GM23338 (cell line): ENCODE data around the gene RNF8. TPM values are rescaled to one million over a fixed set of nuclear protein-coding genes. Genes with fewer than 3 reads are reported as not detected.

Source experiments
- ATAC-seq: fragments of 200-7000 bp; cut with Tn5 transposase; 3 replicates; pipeline ENCODE4 v1.9.1; 2020
- DNase-seq: peaks from one replicate; pipeline ENCODE4 v3.0.0-alpha.2; 2015; ENCODE audit warnings: low spot score
- H2AFZ ChIP-seq: fragments of 200-600 bp; sonication (generic); 2 replicates; pipeline ENCODE4 v1.8.0; 2016; ENCODE audit warnings: antibody characterized with exemption, mild to moderate bottlenecking, moderate library complexity
- H3F3A ChIP-seq: fragments of 200-600 bp; sonication (generic); replicated peaks from 2 replicates; pipeline ENCODE4 v1.8.0; 2017; ENCODE audit warnings: antibody characterized with exemption, mixed run types, low read depth
- H3K27ac ChIP-seq: fragments of 200-600 bp; sonication (generic); 2 replicates; pipeline ENCODE4 v1.6.1; 2016; ENCODE audit warnings: low read depth
- H3K27me3 ChIP-seq: fragments of 200-600 bp; sonication (generic); 2 replicates; pipeline ENCODE4 v1.8.0; 2016; ENCODE audit warnings: mild to moderate bottlenecking, mixed run types, moderate library complexity; ENCODE audit not compliant: insufficient read depth
- H3K36me3 ChIP-seq: fragments of 200-600 bp; sonication (generic); 2 replicates; pipeline ENCODE4 v1.8.0; 2016; ENCODE audit warnings: mild to moderate bottlenecking; ENCODE audit not compliant: insufficient read depth
- H3K4me1 ChIP-seq: fragments of 200-600 bp; sonication (generic); 2 replicates; pipeline ENCODE4 v1.8.0; 2016; ENCODE audit warnings: mild to moderate bottlenecking, moderate library complexity; ENCODE audit not compliant: insufficient read depth
- H3K4me2 ChIP-seq: fragments of 200-600 bp; sonication (generic); 2 replicates; pipeline ENCODE4 v1.7.1; 2017; ENCODE audit warnings: mixed run types
- H3K4me3 ChIP-seq: fragments of 200-600 bp; sonication (generic); 2 replicates; pipeline ENCODE4 v1.6.1; 2016; ENCODE audit warnings: mixed run types
- H3K79me2 ChIP-seq: fragments of 200-600 bp; sonication (generic); replicated peaks from 2 replicates; pipeline ENCODE4 v1.8.0; 2017; ENCODE audit warnings: mild to moderate bottlenecking; ENCODE audit not compliant: insufficient read depth
- H3K9me2 ChIP-seq: fragments of 200-600 bp; sonication (generic); 2 replicates; pipeline ENCODE4 v1.8.0; 2017; ENCODE audit not compliant: insufficient read depth
- H4K20me1 ChIP-seq: fragments of 200-600 bp; sonication (generic); replicated peaks from 2 replicates; pipeline ENCODE4 v1.8.0; 2017; ENCODE audit warnings: mild to moderate bottlenecking; ENCODE audit not compliant: insufficient read depth
- H3K27ac Mint-ChIP-seq: 2 replicates; pipeline ENCODE4 v1.8.0; 2020; ENCODE audit warnings: inconsistent platforms, mild to moderate bottlenecking, moderate library complexity, mixed read lengths
- H3K27me3 Mint-ChIP-seq: 3 replicates; pipeline ENCODE4 v1.8.0; 2022; ENCODE audit warnings: low read depth, mild to moderate bottlenecking, moderate library complexity, mixed read lengths, inconsistent platforms; ENCODE audit not compliant: insufficient read depth, poor library complexity
- H3K36me3 Mint-ChIP-seq: 3 replicates; pipeline ENCODE4 v1.8.0; 2021; ENCODE audit warnings: low read depth, mild to moderate bottlenecking, inconsistent platforms, moderate library complexity, mixed read lengths
- H3K4me1 Mint-ChIP-seq: 3 replicates; pipeline ENCODE4 v1.8.0; 2020; ENCODE audit warnings: mild to moderate bottlenecking, inconsistent platforms, mixed read lengths
- H3K4me3 Mint-ChIP-seq: 3 replicates; pipeline ENCODE4 v1.8.0; 2021; ENCODE audit warnings: moderate library complexity, mild to moderate bottlenecking, inconsistent platforms, mixed read lengths
- H3K9me3 Mint-ChIP-seq: 3 replicates; pipeline ENCODE4 v1.8.0; 2020; ENCODE audit warnings: moderate library complexity, mild to moderate bottlenecking, inconsistent platforms, mixed read lengths
- EZH2 ChIP-seq: fragments of 200-600 bp; sonication (generic); IDR thresholded peaks from one replicate; pipeline ENCODE4 v1.8.0; 2017; ENCODE audit warnings: antibody characterized with exemption, mild to moderate bottlenecking, low read depth; ENCODE audit not compliant: unreplicated experiment
- EZH2phosphoT487 ChIP-seq: fragments of 200-600 bp; sonication (generic); IDR thresholded peaks from one replicate; pipeline ENCODE4 v1.8.1; 2018; ENCODE audit warnings: antibody characterized with exemption; ENCODE audit not compliant: unreplicated experiment
- JUNB ChIP-seq: IDR thresholded peaks from one replicate; pipeline ENCODE4 v1.6.1; 2016; ENCODE audit warnings: antibody characterized with exemption; ENCODE audit not compliant: unreplicated experiment
- NANOG ChIP-seq: IDR thresholded peaks from 2 replicates; pipeline ENCODE4 v1.6.1; 2016; ENCODE audit warnings: antibody characterized with exemption, borderline replicate concordance
- POLR2AphosphoS5 ChIP-seq: IDR thresholded peaks from 2 replicates; pipeline ENCODE4 v1.6.1; 2016; ENCODE audit warnings: antibody characterized with exemption, low read depth
- STAT1 ChIP-seq: IDR thresholded peaks from one replicate; pipeline ENCODE4 v1.6.1; 2016; ENCODE audit warnings: antibody characterized with exemption; ENCODE audit not compliant: unreplicated experiment
- ZNF114 ChIP-seq: fragments of 250-450 bp; sonication (Bioruptor Pico); IDR thresholded peaks from 2 replicates; pipeline ENCODE4 v1.5.0; 2020; ENCODE audit warnings: mild to moderate bottlenecking, moderate library complexity
- polyA plus RNA-seq: library from polyadenylated mRNA; unstranded; fragments of >200 nt; fragmentation: Nextera tagmentation; extraction: Ambion mirVana; gene quantifications from 2 replicates; pipeline ENCODE4 v1.2.1, GENCODE V29; 2016
- total RNA-seq: library from RNA; depleted of rRNA; stranded (reverse); fragments of >200 nt; shearing (Covaris generic); gene quantifications from 2 replicates; pipeline ENCODE4 v1.2.3, GENCODE V29; 2014
- TF ChIP-seq, protein P1 (sequence below), 2 experiments: fragments of 200-600 bp in 1 of 2; sonication (generic) in 1 of 2; conservative IDR thresholded peaks; 2 replicates each; pipeline versions ENCODE4 v1.5.1 to v1.6.1; 2016 to 2017; ENCODE audit warnings: antibody characterized with exemption in 2 of 2, low read depth in 2 of 2, mild to moderate bottlenecking in 2 of 2, moderate library complexity in 1 of 2
- TF ChIP-seq, protein P2 (sequence below): IDR thresholded peaks from 2 replicates; pipeline ENCODE4 v1.6.1; 2016; ENCODE audit warnings: antibody characterized with exemption
- TF ChIP-seq, protein P3 (sequence below): IDR thresholded peaks from one replicate; pipeline ENCODE4 v1.6.1; 2018; ENCODE audit warnings: antibody characterized with exemption; ENCODE audit not compliant: unreplicated experiment

Gene RNF8
- total and polyA plus RNA-seq, 2 experiments from 2014 or later = 41.6 to 55.2 TPM

DNA sequence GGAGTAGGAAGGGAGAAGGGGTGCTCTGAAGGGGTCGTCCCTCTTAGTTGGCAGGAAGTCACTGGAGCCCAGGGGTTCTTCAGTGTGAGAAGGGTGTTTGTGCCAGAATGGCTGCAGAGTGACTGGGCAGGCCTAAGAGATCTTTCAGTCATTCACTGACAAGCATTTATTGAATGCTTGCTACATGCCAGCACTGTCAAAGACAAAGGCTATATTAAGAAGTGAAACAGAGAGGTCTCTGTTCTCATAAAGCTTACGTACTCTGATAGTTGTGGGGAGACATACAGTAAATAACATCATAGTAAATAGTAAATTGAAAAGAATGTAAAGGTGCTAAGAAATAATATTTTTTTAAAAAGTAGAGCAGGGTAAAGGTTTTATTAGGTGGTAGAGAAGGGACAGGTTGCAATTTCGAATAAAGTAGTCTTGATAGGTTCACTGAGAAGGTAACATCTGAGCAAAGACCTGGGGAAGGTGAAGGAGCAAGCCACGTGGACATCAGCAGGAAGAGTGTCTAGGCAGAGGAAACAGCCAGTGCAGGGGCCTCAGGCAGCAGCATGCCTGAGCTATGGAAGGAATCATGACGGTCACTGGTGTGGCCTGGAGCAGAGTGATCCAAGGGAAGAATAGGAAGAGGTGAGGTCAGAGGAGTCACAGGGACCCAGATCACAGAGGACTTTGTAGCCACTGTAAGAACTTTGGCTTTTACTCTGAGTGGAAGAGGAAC is 36.3 kb upstream of the RNF8 start (continued):
- TF ChIP-seq, protein P1, sequence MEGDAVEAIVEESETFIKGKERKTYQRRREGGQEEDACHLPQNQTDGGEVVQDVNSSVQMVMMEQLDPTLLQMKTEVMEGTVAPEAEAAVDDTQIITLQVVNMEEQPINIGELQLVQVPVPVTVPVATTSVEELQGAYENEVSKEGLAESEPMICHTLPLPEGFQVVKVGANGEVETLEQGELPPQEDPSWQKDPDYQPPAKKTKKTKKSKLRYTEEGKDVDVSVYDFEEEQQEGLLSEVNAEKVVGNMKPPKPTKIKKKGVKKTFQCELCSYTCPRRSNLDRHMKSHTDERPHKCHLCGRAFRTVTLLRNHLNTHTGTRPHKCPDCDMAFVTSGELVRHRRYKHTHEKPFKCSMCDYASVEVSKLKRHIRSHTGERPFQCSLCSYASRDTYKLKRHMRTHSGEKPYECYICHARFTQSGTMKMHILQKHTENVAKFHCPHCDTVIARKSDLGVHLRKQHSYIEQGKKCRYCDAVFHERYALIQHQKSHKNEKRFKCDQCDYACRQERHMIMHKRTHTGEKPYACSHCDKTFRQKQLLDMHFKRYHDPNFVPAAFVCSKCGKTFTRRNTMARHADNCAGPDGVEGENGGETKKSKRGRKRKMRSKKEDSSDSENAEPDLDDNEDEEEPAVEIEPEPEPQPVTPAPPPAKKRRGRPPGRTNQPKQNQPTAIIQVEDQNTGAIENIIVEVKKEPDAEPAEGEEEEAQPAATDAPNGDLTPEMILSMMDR (conservative IDR thresholded peaks at IDR 0.05; ENCODE audit: low read depth in 2 of 2) = no peak
- TF ChIP-seq, protein P2, sequence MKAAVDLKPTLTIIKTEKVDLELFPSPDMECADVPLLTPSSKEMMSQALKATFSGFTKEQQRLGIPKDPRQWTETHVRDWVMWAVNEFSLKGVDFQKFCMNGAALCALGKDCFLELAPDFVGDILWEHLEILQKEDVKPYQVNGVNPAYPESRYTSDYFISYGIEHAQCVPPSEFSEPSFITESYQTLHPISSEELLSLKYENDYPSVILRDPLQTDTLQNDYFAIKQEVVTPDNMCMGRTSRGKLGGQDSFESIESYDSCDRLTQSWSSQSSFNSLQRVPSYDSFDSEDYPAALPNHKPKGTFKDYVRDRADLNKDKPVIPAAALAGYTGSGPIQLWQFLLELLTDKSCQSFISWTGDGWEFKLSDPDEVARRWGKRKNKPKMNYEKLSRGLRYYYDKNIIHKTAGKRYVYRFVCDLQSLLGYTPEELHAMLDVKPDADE = no peak
- TF ChIP-seq, protein P3, sequence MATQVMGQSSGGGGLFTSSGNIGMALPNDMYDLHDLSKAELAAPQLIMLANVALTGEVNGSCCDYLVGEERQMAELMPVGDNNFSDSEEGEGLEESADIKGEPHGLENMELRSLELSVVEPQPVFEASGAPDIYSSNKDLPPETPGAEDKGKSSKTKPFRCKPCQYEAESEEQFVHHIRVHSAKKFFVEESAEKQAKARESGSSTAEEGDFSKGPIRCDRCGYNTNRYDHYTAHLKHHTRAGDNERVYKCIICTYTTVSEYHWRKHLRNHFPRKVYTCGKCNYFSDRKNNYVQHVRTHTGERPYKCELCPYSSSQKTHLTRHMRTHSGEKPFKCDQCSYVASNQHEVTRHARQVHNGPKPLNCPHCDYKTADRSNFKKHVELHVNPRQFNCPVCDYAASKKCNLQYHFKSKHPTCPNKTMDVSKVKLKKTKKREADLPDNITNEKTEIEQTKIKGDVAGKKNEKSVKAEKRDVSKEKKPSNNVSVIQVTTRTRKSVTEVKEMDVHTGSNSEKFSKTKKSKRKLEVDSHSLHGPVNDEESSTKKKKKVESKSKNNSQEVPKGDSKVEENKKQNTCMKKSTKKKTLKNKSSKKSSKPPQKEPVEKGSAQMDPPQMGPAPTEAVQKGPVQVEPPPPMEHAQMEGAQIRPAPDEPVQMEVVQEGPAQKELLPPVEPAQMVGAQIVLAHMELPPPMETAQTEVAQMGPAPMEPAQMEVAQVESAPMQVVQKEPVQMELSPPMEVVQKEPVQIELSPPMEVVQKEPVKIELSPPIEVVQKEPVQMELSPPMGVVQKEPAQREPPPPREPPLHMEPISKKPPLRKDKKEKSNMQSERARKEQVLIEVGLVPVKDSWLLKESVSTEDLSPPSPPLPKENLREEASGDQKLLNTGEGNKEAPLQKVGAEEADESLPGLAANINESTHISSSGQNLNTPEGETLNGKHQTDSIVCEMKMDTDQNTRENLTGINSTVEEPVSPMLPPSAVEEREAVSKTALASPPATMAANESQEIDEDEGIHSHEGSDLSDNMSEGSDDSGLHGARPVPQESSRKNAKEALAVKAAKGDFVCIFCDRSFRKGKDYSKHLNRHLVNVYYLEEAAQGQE = no peak

DNA sequence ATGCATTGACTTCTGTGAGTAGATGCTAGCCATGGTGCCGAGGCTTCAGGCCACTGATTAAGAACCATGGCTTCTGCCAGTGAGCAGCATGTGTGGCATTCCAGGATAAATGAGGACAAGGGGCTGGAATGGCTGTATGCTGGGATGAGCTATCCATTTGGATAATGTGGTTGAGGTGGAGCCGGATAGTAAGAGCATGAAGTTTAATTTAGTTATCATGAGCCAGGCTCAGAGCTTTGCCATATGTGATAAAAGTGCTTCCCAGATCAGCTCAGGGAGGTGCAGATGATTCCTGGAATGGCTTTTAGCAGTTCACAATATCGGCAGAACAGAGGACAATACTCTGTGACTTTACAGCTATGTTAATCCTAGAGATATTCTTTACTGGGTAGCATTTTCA is 34.6 kb upstream of the RNF8 start:
- H3K9me3 Mint-ChIP-seq = no peaks in the 10 kb centered on the region
- no peak for TF ChIP-seq JUNB
- TF ChIP-seq NANOG = no peak
- TF ChIP-seq STAT1 = no peak
- no peak for TF ChIP-seq EZH2
- no peak for TF ChIP-seq EZH2phosphoT487
- no peak for TF ChIP-seq POLR2AphosphoS5
- no peak for TF ChIP-seq ZNF114 (CRISPR knock-in tag)
- TF ChIP-seq, protein P2 = no peak
- H3K27me3 Mint-ChIP-seq = peaks cover 2% of the 10 kb centered on the region
- Histone ChIP-seq H4K20me1 (no peaks in the 10 kb centered on the region; the same call in none of the 2 replicates), H3K27ac (no peak overlapping the region), H3F3A (0 out of 2 replicates have a peak, but pooled peaks cover 4% of the 10 kb centered on the region), H3K4me3 (no peak overlapping the region), H3K36me3 (peaks cover 16% of the 10 kb centered on the region), H3K27me3 (no peaks in the 10 kb centered on the region), H3K79me2 (no peaks in the 10 kb centered on the region), H2AFZ (no peak overlapping the region), H3K9me2 (no peaks in the 10 kb centered on the region), H3K4me2 (no peak overlapping the region), H3K4me1 (no peaks in the 10 kb centered on the region)
- ATAC-seq = no peak
- DNase-seq = no peak
- no peaks in the 10 kb centered on the region for H3K4me1 Mint-ChIP-seq
- H3K36me3 Mint-ChIP-seq = peaks cover 20% of the 10 kb centered on the region
- no peak overlapping the region for H3K4me3 Mint-ChIP-seq
- no peak overlapping the region for H3K27ac Mint-ChIP-seq
